NB4 (cell line): Measurements from ENCODE around the gene ANP32B.

ENCODE experiments used
- CTCF ChIP-seq: IDR thresholded peaks from one replicate; pipeline ENCODE4 v1.5.1; 2012; ENCODE audit warnings: low read depth, low read length
- MYC ChIP-seq: IDR thresholded peaks from 2 replicates; pipeline ENCODE4 v1.6.1; 2011; ENCODE audit warnings: low read depth, low read length
- POLR2A ChIP-seq: IDR thresholded peaks from 2 replicates; pipeline ENCODE4 v1.6.1; 2011; ENCODE audit warnings: mild to moderate bottlenecking; ENCODE audit not compliant: insufficient read length; ENCODE audit errors: extremely low read depth
- TF ChIP-seq, protein P1 (sequence below): IDR thresholded peaks from 2 replicates; pipeline ENCODE4 v1.6.1; 2011; ENCODE audit warnings: low read depth, low read length

DNA sequence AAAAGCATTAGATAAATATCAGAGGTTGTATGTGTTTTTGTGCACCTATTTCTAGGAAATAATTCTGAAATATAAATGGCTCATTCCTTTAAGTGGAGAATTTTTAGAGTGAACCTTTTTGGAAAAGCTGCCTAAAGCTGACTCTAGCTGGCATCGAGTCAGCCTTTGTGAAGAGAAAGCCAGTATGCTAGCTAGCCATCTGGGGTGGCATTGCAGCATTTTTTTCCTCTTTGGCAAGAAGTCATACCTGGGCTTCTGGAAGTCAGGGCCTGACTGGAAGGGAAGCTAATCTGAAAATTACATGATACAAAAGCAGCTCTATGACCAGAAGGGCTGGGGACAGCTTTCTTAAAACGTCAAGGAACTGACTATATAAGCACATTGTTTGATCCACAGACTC lies 19.7 kb downstream of the ANP32B start:
- TF ChIP-seq CTCF (no peak), POLR2A (no peak), MYC (no peak)
- TF ChIP-seq, protein P1, sequence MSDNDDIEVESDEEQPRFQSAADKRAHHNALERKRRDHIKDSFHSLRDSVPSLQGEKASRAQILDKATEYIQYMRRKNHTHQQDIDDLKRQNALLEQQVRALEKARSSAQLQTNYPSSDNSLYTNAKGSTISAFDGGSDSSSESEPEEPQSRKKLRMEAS = no peak
